ENCODE data around the gene OR4A5.
"Not testable (repeated sequence)": the region's sequence is repeated elsewhere in the genome, so short reads cannot be mapped to it uniquely, and the experiment has no call there.

GRCh38 chr11:54706532-54706931 lies at the start of gene OR4A5:
- not testable (repeated sequence) for TF ChIP-seq REST (IDR thresholded peaks at IDR 0.05; ENCODE audit: insufficient read depth in 1 of 2, low read depth in 2 of 2, low read length in 1 of 2); CTCF (IDR thresholded peaks at IDR 0.05); TCF7L2 (IDR thresholded peaks at IDR 0.05; ENCODE audit: low read depth, low read length); POLR2AphosphoS5 (IDR thresholded peaks at IDR 0.05; ENCODE audit: low read depth, low read length)

Data from Panc1 (cell line).